Activated T-cell treated with anti-CD3 and anti-CD28 coated beads for 1 hour (primary cell): Measurements from ENCODE around the gene UGT1A3.
A peak's percentile ranks its signal among the peaks of the same experiment; 100 is the strongest.
"Not testable (repeated sequence)": the region's sequence is repeated elsewhere in the genome, so short reads cannot be mapped to it uniquely, and the experiment has no call there.

ENCODE experiments used
- DNase-seq: peaks from one replicate; pipeline ENCODE4 v3.0.0-alpha.2; 2020; ENCODE audit warnings: low read depth

Gene UGT1A3

DNA sequence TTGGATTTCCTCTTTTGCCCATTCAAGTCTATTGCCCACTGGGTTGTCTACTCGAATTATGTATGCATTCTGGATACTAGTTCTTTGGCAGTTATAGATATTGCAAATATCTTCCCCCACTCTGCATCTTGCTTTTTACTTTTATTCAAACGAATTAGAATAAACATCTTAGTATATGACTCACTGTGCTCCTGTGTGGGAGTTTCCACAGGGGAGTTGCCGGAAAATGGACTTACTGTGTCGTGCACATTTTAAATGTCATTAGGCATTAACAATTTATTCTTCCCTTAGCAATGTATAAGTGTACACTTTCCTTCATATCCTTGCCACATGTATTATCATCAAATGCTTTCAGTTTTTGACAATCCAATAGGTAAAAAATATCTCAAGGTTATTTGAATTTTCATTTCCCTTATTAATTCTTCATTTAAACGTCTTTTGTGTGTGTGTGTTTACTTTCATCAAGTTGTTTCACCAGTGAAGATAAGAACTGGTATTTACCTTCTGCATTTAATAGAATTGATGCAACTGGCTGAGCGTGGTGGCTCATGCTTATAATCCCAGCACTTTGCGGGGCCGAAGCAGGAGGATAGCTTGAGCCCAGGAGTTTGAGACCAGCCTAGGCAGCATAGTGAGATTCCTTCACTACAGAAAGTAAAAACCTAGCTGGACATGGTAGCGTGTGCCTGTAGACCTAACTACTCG lies 20.8 kb upstream of the UGT1A3 start:
- no peak for DNase-seq

DNA sequence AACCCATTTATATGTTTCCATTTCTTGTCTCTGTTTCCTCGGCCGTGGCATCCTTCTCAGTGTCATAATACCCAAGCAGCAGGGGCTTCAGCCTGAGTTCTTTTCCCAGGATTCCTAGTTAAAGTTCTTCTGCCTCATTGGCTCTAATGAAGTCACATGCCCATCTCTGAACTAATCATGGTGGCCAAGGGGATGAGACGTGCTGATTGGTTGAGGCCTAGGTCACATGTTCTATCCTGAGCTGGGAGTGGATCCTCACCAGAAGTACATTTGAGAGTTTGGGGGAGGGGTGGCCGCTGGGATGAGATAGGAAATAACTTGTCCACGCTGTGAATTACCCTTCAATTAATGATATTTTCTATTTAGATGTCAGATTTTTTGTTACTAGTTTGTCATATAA lies 19.9 kb upstream of the UGT1A3 start:
- no peak for DNase-seq

DNA sequence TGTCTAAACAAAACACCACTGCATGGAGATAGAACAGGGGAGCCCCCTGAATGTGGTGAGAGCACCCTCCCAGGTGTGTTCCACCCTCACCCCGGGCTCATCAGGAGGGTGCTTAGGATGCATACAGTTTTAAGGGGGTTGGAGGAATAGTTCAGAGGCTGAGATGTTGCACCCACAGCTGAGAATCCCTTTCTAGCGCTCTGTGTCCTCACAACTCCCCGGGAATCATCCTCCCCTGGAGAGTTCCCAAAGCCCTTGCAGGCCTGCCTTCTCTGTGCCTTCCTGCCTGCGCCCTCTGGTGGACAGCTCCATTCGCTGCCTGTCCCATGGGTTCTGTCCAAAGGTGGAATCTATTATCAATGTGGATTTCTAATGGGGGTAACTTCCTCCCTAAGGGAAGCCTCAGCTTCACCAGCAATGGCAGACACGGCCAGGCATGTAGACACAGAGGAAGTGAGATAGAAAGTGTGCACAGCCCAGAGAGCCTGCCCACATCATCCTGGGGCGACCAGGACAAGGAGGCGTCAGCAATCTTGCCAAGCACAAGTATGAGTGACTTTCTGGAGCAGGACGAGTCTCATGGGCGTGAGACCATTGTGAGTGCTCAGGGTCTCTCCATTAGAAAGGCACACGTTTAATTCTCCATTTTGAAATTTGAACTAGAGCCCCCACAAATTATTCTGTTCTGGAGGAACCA lies 17.4 kb upstream of the UGT1A3 start:
- peak; percentile 66 for DNase-seq

DNA sequence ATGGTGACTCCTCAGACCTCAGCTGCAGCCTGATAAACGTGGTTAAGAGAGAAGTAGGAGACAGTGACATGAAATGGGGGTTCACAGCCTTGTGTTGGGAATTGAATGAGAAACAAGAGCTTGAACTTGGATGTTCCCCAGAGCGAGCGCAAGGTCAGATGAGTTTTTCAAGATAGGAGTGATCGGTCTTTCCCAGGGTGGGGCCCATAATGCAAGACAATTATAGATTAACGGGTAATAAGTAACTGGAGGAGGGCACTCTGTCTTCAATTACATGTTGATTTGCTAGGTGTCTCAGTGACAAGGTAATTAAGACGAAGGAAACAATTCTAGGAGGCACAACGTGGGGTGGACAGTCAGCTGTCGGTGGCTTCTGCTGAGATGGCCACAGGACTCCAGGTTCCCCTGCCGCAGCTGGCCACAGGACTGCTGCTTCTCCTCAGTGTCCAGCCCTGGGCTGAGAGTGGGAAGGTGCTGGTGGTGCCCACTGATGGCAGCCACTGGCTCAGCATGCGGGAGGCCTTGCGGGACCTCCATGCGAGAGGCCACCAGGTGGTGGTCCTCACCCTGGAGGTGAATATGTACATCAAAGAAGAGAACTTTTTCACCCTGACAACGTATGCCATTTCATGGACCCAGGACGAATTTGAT lies 16.1 kb upstream of the UGT1A3 start, which contains the start of gene UGT1A5:
UGT1A5 (plus strand) TSS at position 297 of the 651 bp plus-strand sequence; CDS start at position 382, 85 bp downstream.
- no peak for DNase-seq

DNA sequence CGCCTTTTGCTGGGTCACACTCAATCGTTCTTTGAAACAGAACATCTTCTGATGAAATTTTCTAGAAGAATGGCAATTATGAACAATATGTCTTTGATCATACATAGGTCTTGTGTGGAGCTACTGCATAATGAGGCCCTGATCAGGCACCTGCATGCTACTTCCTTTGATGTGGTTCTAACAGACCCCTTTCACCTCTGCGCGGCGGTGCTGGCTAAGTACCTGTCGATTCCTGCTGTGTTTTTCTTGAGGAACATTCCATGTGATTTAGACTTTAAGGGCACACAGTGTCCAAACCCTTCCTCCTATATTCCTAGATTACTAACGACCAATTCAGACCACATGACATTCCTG lies 15.6 kb upstream of the UGT1A3 start:
- no peak for DNase-seq

DNA sequence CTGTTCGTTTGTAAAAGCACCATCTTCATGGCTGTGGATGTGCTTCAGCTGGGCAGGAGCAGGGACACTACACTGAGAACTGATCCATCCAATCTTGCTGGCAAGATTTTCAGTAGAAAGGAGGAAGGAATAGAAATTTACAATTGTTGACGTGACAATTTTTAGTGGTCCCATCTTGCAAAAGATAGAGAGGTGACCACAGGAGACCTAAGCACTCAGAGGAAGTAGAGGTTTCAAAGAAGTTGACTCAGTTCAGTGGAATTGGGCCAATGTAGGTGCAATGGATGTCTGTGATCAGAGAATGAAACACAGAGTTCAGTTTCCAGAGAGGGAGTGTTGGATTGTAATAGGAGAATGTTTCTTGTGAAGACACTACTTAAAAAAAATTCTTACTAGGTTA lies 14.7 kb upstream of the UGT1A3 start:
- DNase-seq = no peak

DNA sequence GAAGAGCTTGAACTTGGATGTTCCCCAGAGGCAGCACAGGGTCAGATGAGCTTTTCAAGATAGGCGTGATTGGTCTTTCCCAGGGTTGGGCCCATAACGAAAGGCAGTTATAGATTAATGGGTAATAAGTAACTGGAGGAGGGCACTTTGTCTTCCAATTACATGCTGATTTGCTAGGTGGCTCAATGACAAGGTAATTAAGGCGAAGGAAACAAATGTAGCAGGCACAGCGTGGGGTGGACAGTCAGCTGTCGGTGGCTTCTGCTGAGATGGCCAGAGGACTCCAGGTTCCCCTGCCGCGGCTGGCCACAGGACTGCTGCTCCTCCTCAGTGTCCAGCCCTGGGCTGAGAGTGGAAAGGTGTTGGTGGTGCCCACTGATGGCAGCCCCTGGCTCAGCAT lies 10.3 kb upstream of the UGT1A3 start, which contains the start of gene UGT1A4:
UGT1A4 (plus strand) TSS at position 185 of the 400 bp plus-strand sequence; CDS start at position 270, 85 bp downstream.
- no peak for DNase-seq

DNA sequence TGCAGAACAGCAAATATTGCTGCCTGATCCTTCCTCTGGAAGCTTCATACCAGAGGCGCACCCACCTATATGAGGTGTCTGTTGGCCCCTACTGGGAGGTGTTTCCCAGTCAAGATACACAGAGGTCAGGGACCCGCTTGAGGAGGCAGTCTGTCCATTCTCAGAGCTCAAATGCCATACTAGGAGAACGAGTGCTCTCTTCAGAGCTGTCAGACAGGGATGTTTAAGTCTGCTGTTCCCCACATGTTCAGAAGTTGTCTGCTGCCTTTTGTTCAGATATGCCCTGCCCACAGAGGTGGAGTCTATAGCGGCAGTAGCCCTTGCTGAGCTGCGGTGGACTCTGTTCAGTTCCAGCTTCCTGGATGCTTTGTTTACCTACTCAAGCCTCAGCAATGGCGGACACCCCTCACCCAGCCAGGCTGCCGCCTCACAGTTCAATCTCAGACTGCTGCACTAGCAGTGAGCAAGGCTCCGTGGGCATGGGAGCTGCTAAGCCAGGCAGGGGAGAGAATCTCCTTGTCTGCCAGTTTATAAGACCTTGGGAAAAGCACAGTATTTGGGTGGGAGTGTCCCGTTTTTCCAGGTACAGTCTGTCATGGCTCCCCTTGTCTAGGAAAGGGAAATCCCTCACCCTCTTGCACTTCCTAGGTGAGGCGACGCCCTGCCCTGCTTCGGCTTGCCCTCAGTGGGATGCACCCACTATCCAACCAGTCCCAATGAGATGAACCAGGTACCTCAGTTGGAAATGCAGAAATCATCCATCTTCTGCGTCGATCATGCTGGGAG lies 8.2 kb downstream of the UGT1A3 start:
- not testable (repeated sequence) for DNase-seq

DNA sequence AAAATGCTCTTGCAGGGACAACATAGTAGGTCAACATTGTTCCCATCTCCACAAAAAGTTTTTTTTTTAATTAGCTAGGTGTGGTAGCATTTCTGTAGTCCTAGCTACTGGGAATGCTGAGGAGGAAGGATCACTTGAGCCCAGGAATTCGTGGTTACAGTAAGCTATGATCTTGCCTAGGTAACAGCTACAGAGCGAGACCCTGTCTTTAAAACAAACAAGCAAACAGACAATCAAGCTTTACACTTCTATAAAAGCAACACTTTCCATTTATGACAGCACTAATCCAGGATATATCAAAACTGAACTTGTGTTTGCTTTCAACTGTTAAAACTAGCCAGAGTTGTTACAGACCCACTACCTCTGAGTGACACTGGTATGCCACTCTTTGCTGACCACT lies 12.0 kb downstream of the UGT1A3 start:
- no peak for DNase-seq

DNA sequence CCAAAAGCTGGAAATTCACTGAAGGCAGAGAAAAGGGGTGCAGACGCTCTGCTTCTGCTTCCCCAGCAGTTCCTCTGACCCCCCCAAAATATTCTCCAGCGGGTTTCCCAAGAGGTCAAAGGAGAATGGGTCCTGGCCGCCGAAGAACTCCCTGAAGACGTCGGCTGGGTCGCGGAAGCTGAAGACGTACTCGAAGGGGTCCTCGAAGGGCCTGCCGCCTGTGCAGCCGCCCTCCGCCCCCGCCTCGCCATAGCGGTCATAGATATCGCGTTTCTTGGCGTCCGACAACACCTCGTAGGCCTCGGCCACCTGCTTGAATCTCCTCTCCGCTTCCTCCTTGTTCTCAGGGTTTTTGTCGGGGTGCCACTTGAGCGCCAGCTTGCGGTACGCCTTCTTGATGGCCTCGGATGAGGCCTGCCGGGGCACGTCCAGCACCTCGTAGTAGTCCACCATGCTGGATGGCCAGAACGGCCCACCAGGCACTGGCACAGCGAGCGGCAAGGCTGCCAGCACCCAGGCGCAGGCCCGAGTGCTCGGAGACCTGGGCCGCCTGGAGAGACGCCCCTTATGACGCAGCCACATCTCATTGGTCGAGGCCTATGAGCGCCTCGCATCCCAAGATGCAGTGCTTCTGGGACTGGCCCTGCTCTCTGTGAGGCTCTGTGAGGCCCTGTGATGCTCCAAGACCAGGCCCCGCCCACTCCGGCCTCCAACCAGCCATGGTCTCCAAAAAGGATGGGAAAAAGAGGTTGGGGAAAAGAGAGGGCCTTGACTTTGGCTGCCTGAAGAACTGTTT lies 14.8 kb downstream of the UGT1A3 start:
- DNase-seq = no peak

DNA sequence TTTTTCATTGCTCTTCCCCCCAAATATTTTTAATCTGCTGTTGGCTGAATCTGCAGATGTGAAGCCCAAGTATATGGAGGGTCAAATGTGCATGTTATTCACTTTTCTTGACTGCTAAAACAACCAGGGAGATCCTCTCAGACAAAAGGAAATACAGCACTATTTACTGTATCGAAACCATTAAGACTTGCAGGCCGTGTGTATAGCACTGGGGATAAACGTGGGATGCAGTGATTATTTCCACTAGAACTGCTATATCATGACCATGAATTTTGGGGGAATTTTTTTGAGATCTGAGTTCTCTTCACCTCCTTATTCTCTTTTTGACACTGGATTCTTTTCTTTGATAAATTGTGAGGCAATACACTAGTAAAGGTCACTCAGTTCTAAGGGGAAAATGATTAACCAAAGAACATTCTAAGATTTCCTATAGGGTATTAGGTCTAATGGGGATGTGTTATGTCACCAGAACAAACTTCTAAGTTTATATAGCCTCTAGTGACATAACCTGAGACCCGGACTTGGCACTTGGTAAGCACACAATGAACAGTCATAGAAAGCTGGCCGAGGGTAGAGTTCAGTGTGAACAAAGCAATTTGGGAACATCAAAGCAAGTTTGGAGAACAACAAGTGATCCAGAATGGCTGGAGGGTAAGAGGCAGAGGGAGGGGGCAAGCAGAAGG lies 16.4 kb downstream of the UGT1A3 start:
- DNase-seq = no peak

DNA sequence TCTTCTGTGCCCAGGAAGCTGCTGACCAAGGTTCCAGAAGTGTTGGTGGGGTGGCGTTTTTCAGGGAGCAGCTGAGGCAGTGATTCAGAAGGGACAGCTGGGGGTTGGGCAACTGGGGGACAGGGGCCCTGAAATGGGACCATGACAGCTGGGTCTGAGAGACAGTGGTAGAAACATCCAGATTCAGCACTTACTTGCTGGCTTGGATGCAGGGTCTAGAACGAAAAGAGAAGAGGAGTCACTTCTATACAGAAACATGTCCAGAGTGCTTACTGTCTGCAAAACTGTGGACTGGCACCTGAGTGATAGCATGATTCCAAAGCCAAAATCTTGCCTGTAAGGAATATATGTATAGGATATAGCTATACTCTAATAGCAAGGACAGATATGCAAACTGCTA lies 17.0 kb downstream of the UGT1A3 start:
- DNase-seq = not testable (repeated sequence)

DNA sequence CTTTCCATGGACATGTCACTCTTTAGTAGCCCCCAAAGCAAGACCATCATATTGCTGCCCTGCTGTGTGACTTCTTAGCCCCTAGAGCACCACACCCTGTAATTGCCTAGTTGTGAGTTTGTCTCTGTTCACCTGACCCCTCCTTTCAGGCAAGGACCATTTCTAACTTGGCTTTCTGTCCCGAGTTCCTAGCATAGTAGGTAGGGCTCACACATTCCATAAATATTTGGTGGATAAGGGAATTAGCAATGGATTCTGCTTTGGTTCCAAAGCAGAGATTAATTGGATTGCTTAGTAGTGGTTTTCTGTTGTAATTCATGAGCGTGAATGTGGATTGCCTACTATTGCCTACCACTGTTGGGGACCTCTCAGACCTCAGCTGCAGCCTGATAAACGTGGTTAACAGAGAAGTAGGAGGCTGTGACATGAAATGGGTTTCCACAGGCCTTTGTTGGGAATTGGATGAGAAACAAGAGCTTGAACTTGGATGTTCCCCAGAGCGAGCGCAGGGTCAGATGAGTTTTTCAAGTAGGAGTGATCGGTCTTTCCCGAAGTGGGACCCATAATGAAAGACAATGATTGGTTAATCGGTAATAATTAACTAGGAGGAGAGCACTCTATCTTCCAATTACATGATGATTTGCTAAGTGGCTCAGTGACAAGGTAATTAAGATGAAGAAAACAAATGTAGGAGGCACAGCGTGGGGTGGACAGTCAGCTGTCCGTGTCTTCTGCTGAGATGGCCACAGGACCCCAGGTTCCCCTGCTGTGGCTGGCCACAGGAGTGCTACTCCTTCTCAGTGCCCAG lies 17.8 kb downstream of the UGT1A3 start:
- DNase-seq = no peak

DNA sequence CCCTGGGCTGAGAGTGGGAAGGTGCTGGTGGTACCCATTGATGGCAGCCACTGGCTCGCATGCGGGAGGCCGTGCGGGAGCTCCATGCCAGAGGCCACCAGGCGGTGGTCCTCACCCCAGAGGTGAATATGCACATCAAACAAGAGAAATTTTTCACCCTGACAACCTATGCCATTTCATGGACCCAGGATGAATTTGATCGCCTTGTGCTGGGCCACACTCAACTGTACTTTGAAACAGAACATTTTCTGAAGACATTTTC lies 18.4 kb downstream of the UGT1A3 start:
- DNase-seq = no peak

DNA sequence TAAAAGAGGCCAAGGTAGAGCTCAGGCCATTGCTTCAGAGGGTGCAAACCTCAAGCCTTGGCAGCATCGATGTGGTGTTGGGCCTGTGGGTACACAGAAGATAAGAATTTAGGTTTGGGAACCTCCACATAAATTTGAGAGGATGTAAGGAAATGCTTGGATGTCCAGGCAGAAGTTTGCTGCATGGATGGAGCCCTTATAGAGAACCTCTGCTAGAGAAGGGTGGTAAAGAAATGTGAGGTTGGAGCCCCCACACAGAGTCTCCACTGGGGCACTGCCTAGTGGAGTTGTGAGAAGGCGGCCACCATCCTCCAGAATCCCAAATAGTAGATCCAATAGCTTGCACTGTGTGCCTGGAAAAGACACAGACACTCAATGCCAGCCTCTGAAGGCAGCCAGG lies 21.8 kb downstream of the UGT1A3 start:
- DNase-seq = not testable (repeated sequence)

DNA sequence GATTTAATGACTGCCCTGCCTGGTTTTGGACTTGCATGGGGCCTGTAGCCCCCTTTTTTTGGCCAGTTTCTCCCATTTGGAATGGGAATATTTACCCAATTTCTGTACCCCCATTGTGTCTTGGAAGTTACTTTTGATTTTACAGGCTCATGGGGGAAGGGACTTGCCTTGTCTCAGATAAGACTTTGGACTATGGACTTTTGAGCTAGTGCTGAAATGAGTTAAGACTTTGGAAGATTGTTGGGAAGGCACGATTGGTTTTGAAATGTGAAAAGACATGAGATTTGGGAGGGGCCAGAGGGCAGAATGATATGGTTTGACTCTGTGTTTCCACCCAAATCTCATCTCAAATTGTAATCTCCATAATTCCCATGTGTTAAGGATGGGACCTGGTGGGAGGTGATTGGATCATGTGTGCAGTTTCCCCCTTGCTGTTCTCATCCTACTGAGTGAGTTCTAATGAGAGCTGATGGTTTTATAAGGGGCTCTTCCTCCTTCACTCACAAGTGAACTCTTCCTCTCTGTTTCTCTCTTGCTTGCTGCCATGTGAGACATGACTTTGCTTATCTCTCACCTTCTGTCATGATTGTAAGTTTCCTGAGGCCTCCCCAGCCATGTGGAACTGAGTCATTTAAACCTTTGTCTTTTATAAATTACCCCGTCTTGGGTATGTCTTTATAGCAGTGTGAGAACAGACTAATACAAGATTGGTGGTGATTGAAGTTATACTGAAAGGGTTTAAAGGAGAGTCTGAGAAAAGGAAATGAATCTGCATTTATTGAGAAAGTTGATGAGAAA lies 22.6 kb downstream of the UGT1A3 start:
- DNase-seq = not testable (repeated sequence)

DNA sequence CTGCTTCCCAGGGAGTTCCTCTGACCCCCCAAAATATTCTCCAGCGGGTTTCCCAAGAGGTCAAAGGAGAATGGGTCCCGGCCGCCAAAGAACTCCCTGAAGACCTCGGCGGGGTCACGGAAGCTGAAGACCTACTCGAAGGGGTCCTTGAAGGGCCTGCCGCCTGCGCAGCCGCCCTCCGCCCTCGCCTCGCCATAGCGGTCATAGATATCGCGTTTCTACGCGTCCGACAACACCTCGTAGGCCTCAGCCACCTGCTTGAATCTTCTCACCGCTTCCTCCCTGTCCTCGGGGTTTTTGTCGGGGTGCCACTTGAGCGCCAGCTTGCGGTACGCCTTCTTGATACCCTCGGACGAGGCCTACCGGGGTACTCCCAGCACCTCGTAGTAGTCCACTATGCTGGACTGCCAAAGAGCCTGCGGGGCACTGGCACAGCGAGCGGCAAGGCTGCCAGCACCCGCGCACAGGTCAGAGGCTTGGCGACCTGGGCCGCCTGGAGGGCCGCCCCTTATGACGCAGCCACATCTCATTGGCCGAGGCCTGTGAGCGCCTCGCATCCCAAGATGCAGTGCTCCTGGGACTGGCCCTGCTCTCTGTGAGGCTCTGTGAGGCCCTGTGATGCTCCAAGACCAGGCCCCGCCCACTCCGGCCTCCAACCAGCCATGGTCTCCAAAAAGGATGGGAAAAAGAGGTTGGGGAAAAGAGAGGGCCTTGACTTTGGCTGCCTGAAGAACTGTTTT lies 26.2 kb downstream of the UGT1A3 start:
- DNase-seq = no peak

DNA sequence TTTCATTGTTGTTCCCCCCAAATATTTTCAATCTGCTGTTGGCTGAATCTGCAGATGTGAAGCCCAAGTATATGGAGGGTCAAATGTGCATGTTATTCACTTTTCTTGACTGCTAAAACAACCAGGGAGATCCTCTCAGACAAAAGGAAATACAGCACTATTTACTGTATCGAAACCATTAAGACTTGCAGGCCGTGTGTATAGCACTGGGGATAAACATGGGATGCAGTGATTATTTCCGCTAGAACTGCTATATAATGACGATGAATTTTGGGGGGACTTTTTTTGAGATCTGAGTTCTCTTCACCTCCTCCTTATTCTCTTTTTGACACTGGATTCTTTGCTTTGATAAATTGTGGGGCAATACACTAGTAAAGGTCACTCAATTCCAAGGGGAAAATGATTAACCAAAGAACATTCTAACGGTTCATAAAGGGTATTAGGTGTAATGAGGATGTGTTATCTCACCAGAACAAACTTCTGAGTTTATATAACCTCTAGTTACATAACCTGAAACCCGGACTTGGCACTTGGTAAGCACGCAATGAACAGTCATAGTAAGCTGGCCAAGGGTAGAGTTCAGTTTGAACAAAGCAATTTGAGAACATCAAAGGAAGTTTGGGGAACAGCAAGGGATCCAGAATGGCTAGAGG lies 27.7 kb downstream of the UGT1A3 start:
- DNase-seq = no peak
